Skin epidermis (tissue), 12 donors: ENCODE data around the gene HTR5A.

Source experiments
- H3K27ac ChIP-seq, 21 experiments: fragments of 200-600 bp; sonication (generic) in 11 of 21; one replicate each; pipeline ENCODE4 v1.5.0; 2020; ENCODE audit warnings: mild to moderate bottlenecking in 3 of 21, inconsistent platforms in 2 of 21, moderate library complexity in 2 of 21
- H3K4me3 ChIP-seq, 7 experiments: fragments of 200-600 bp; sonication (generic) in 2 of 7; one replicate each; pipeline ENCODE4 v1.5.0; 2020; ENCODE audit warnings: inconsistent platforms in 2 of 7, mild to moderate bottlenecking in 2 of 7, moderate library complexity in 1 of 7

The HTR5A gene

GRCh38 chr7:155084021-155084420 lies 13.9 kb downstream of the HTR5A start:
- no peak overlapping the region for H3K4me3 ChIP-seq
- H3K27ac ChIP-seq: no peak overlapping the region

DNA sequence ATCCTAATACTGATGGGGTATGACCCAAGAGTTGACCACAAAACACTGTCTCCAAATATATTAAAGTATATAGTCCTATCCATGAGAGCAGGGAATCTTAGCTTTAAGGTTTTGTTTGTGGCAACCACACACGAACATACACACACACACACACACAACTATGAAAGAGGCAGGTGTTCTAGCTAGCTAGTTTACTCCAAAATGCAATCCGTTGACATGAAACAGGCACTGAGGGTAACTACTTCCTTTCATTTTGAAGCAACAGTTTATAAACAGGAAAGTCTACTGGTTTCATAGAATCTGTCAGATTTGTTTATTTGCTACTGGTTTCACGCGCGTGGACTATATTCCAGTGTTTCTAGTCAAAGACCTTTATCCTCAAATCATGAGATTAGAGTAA lies 14.8 kb downstream of the HTR5A start:
- Histone ChIP-seq H3K27ac (no peak overlapping the region), H3K4me3 (no peak overlapping the region)

- no peak overlapping the region for H3K4me3 ChIP-seq
- no peak overlapping the region for H3K27ac ChIP-seq
Measured at GRCh38 chr7:155090684-155091083, 20.6 kb downstream of the HTR5A start.

DNA sequence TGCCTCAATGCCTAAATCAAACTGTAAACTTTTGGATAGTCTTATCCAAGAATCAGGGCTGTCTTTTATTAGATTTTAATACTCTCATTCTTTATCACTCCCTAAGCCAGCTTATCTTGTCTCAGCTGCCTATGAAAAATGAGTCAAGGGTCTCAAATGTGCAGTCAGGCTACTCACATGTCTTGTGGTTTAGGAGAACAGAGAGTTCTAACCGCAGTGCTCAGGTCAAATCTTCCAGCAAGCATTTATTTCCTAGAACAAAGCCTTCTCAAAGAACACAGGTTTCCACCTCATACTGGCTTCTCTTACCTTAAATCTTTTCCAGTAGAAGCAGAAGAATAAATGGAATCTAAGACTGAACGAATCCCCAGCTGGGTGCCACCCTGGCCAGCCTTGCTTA lies 23.5 kb downstream of the HTR5A start:
- no peak overlapping the region for H3K27ac ChIP-seq
- no peak overlapping the region for H3K4me3 ChIP-seq

DNA sequence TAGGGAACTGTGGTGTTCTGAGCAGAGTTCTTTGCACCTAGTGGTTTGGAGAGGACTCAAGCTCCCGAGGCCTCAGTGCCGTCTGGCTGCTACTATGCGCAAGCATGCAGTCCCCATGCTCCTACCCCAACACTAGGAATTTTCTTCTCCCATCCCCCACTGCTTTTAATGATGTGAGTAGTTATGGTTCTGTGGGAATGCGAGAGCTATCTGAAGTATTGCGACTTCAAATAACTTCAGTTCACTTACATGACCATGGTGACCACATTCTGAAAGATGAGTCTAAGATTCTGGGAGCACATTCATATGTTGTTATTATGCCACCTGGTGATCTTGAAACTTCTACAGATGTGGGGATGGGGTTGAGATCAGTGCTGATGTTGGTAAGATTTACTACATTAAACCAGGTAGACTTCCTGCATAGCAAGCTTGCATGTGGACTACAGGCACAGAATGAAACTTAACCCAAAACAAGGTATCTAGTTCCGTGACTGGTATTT lies 24.6 kb downstream of the HTR5A start:
- Histone ChIP-seq H3K4me3 (no peak overlapping the region), H3K27ac (no peak overlapping the region)

- H3K27ac ChIP-seq: no peak overlapping the region
- no peak overlapping the region for H3K4me3 ChIP-seq
Measured at GRCh38 chr7:155097338-155097737, 27.2 kb downstream of the HTR5A start.

GRCh38 chr7:155103839-155104238 lies 33.7 kb downstream of the HTR5A start:
- H3K27ac ChIP-seq: no peak overlapping the region
- no peak overlapping the region for H3K4me3 ChIP-seq

DNA sequence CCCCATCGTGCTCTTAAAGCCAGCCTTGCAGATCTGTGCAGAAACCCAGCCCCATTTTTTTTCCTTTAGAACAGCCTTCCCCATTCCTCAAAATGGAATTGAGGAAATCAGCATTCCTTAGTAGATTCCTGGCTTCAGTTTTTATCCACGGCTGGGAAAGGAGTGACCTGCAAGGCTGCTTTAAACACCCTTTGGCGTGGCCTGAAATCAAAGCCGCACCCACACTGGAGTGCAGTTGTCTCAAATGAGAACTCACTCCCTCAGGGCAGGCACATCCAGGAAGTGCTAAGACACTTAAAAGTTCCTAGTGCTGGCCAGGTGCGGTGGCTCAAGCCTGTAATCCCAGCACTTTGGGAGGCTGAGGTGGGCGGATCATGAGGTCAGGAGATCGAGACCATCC lies 34.8 kb downstream of the HTR5A start:
- Histone ChIP-seq H3K4me3 (no peak overlapping the region), H3K27ac (no peak overlapping the region)

GRCh38 chr7:155106356-155106755 lies 36.2 kb downstream of the HTR5A start:
- H3K27ac ChIP-seq: no peak overlapping the region
- H3K4me3 ChIP-seq: no peak overlapping the region

DNA sequence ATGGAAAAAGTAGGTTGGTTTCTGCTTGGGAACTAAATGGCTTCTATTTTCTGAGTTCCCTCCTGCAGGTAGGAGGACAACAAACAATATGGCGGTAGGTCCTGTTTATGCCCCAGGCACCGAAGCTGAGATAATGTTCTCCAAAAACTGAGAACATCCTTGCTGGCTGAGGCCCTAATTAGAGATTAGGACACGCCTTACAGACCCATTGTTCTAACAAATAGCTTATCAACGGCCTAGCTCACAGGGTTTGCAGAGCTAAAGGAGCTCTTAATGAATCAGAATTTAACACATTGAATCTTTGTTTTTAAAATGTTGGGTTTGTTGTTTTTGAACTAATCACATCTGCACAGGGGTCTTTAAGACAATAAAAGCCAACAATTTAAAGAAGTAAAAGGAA lies 37.0 kb downstream of the HTR5A start:
- H3K27ac ChIP-seq: no peak overlapping the region
- H3K4me3 ChIP-seq: no peak overlapping the region

GRCh38 chr7:155108144-155108901 lies 38.2 kb downstream of the HTR5A start:
- no peak overlapping the region for H3K4me3 ChIP-seq
- H3K27ac ChIP-seq: no peak overlapping the region

DNA sequence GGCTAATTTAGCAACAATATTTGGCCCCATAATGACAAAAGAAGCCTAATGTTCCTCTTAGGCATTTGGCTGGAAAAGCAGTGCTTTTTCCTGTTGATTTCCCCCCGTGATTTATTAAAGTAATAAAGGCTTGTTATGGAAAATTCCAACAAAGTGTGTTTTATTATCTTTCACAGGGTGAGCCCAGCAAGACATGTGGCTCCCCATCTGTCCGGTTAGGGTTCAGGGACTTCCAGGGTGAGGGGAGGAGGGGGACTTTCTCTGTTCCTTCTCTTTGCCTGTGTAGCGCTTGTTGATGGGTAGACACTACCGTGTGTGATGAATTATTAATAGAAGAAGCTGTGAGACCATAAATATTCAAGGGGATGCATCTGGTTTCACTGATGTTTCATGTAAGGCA lies 39.0 kb downstream of the HTR5A start:
- Histone ChIP-seq H3K27ac (no peak overlapping the region), H3K4me3 (no peak overlapping the region)

GRCh38 chr7:155115288-155115687 lies 45.2 kb downstream of the HTR5A start:
- H3K27ac ChIP-seq: no peak overlapping the region
- H3K4me3 ChIP-seq: no peak overlapping the region

GRCh38 chr7:155119801-155120382 lies 49.8 kb downstream of the HTR5A start:
- no peak overlapping the region for H3K27ac ChIP-seq
- no peak overlapping the region for H3K4me3 ChIP-seq

DNA sequence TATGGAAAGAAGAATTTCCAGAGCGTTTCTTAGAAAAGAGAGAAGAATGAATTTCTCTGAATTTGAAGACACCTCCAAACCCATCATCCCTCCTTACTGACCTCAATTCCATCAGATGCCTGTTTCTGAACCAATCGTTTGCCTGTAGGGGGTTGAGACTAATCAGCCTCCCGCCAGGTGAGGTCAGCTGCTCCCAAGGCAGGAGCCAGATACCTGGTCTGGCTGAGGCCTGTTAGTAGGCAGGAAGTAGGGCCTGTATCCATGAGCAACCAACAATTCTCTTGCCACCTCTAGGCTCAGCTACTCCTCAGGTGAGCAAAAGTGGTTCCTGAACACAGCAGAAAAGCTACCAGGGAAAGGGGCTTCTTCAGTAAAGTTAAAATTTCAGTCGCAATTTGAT lies 50.3 kb downstream of the HTR5A start:
- H3K4me3 ChIP-seq: no peak overlapping the region
- no peak overlapping the region for H3K27ac ChIP-seq

DNA sequence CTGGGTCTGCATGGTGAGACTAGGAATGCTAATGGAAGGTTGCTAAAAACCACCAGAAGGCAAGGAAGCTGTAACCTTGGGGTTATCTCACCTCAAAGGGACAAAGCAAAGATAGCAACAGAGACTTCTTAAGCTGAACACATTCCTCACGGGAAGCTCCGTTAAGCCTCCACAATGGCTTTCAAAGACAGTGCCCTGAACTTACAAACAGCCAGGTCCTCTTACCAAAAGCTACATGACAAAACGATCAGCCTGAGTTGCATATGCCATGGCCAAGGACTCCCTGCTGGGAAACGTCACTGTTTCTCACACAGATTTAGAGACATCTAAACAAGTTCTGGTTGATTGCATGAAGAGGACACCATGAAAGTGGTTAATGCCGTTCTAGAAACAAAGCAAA lies 52.7 kb downstream of the HTR5A start:
- H3K4me3 ChIP-seq: no peak overlapping the region
- H3K27ac ChIP-seq: no peak overlapping the region

- Histone ChIP-seq H3K4me3 (no peak overlapping the region), H3K27ac (no peak overlapping the region)
Measured at GRCh38 chr7:155123413-155123812, 53.3 kb downstream of the HTR5A start.

DNA sequence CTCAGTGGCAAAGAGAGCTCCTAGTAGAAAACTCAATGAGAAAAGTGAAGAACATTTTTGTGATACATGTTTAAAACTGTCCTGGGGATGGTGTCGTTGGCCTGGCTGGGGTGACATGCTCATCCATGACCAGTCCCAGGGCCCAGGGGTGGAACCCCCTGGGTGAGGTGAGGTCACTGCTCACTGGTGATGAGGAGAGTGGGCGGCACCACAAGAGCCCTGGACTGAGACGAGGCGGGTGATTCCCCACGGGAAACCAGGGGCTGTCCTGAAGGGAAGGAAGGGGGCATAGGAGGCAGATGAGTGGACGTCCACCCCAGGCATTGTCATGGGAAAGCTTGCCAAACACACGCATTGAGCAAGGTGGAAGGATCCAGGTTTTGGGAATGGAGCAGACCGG lies 54.6 kb downstream of the HTR5A start:
- no peak overlapping the region for H3K27ac ChIP-seq
- H3K4me3 ChIP-seq: no peak overlapping the region

DNA sequence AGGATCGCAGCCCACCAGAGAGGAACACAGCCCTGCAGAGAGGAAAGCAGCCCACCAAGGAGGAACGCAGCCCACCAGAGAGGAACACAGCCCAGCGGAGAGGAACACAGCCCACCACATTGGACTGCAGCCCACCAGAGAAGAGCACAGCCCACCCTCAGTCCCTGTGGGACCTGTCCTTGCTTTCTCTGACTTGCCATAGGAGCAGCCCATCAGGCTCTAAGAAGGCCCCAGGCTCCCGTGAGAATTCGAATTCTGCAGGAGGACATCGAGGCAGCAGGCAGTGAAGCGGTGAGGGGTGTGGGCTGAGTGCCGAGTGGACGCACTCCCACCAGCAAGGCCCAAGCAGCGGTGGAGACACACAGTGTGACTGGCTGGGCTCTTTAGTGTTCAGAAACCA lies 59.1 kb downstream of the HTR5A start:
- no peak overlapping the region for H3K27ac ChIP-seq
- H3K4me3 ChIP-seq: no peak overlapping the region

- Histone ChIP-seq H3K4me3 (no peak overlapping the region), H3K27ac (no peak overlapping the region)
Measured at GRCh38 chr7:155129789-155130188, 59.7 kb downstream of the HTR5A start.

- Histone ChIP-seq H3K4me3 (no peak overlapping the region), H3K27ac (no peak overlapping the region)
Measured at GRCh38 chr7:155130493-155130892, 60.4 kb downstream of the HTR5A start.

DNA sequence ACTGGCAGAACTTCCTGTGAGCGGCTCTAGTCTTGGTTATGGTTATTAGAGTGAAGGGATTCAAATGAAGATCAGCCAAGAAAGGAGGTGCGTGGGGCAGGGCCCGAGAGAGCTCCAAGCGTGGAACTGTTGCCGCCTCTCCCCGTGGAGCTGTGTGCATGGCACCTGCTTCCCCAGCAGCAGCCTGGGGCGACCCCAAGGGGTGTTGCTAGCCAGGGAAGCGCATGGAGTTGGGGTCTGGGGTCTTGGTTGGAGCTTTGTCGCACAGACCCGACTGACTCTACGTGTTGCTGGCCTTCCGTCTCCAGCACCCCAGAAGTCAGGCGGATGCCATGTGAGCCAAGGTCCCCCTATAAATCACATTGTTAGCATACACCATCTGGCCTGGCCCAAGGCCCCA lies 61.0 kb downstream of the HTR5A start:
- Histone ChIP-seq H3K4me3 (no peak overlapping the region), H3K27ac (no peak overlapping the region)
